Astrocyte of the spinal cord (primary cell): ENCODE data around the gene PPP1R2.
"Not testable (repeated sequence)": the region's sequence is repeated elsewhere in the genome, so short reads cannot be mapped to it uniquely, and the experiment has no call there.

Source experiments
- DNase-seq: peaks from one replicate; pipeline ENCODE4 v3.0.0; 2011; ENCODE audit warnings: low read depth, low spot score
- H3K4me3 ChIP-seq: 2 replicates; pipeline ENCODE4 v1.5.1; 2011; ENCODE audit warnings: low read depth, mild to moderate bottlenecking, low read length, moderate library complexity
- in situ Hi-C: cut with HindIII; loops from 2 replicates; pipeline ENCODE4 v1.10.0; 2017; ENCODE audit warnings: low sequenced_read_pairs
- TF ChIP-seq, protein P1 (sequence below): IDR thresholded peaks from 2 replicates; pipeline ENCODE4 v1.5.1; 2012; ENCODE audit warnings: low read depth, mild to moderate bottlenecking, low read length, inconsistent platforms

The PPP1R2 gene

GRCh38 chr3:195524171-195524896, 18.8 kb downstream of the PPP1R2 start:
- TF ChIP-seq, protein P1, sequence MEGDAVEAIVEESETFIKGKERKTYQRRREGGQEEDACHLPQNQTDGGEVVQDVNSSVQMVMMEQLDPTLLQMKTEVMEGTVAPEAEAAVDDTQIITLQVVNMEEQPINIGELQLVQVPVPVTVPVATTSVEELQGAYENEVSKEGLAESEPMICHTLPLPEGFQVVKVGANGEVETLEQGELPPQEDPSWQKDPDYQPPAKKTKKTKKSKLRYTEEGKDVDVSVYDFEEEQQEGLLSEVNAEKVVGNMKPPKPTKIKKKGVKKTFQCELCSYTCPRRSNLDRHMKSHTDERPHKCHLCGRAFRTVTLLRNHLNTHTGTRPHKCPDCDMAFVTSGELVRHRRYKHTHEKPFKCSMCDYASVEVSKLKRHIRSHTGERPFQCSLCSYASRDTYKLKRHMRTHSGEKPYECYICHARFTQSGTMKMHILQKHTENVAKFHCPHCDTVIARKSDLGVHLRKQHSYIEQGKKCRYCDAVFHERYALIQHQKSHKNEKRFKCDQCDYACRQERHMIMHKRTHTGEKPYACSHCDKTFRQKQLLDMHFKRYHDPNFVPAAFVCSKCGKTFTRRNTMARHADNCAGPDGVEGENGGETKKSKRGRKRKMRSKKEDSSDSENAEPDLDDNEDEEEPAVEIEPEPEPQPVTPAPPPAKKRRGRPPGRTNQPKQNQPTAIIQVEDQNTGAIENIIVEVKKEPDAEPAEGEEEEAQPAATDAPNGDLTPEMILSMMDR = no peak
- in situ Hi-C loops = no loop called here
- no peak overlapping the region for H3K4me3 ChIP-seq
- DNase-seq = no peak

DNA sequence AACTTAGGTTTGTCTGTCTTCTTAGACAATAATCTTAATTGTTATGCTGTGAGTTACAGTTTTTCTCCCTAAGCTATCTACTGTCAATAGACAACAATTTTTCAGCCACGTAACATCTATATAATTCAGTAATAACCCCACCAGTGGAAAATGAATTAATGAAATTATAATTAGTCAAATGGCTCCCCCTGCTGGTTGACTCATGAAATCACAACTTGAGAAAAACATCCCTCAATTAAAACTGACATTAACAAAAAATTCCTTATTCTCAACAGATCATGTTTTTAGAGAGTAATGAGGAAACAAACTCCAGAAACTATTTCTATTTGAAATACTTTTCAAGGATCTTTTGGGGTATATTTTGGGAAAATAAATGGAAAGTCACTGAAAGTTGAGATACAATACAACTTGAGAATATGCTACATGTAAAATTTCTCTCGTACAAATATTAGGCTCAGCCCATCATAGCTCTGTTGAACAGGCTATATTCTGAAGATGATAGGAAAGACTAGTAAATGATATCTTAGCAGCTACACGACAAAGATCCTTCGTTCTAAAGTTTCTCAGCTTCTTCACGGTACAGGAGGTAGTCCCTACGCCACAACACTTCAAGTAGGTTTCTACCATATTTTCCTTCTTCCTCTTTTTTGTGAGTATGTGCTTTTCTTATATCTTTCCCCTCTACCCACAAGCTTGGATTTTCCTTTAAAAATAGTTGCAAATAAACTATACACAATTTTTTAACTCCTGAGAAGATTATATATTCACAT, 20.7 kb downstream of the PPP1R2 start:
- DNase-seq = peak; percentile 30
- H3K4me3 ChIP-seq = no peak overlapping the region
- in situ Hi-C loops = no loop called here
- TF ChIP-seq, protein P1 = peak; percentile 41

DNA sequence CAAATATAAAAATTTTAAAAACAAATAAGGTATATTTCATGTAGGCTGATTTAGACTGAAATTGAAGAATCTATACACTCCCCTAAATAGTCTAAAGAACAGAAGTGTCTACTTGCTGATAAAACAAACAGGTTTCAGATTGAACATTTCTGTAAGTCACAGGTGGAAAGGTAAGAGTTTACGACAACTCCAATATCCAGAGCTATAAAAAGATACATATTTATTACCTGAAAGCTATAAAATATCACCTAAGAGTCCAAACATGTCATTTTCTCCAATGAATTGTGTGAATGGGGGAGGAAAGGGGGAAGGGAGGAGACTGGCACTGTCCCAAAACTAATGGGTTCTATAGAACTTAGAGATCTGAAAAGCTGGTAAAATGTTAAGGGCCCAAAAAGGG, 26.1 kb downstream of the PPP1R2 start:
- TF ChIP-seq, protein P1 = no peak
- in situ Hi-C loops = no loop called here
- no peak overlapping the region for H3K4me3 ChIP-seq
- DNase-seq = no peak

DNA sequence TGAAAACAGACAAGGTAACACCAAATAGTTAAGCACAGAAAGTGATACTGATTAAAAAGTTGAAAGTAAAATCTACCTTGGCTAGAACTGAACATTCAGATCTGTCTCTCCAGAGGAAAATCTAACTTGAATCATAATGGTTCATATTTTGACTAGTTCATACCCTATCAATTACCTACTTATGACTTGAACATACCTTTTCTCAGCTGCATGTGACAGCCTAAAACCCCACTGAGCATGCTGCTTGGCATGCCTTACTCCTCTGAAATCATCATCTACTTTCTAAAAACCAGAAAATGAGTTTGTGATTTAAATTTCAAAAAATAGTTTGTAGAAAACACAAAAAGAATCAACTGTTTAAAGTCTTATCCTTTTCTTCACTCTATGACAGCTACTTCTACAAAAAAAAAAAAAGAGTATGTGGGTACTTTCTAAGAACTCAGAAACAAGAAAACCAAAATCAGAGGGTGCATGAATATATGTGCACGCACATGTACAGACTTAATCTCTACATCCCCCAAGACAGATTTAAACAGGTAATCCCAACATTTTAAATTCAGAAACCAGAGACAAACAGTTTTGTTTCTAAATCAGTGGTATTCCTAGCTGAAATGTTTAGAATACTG, 28.4 kb downstream of the PPP1R2 start:
- H3K4me3 ChIP-seq, in situ Hi-C loops, DNase-seq: not testable (repeated sequence)

GRCh38 chr3:195512798-195513345, 30.3 kb downstream of the PPP1R2 start:
- DNase-seq = no peak
- TF ChIP-seq, protein P1 = no peak
- in situ Hi-C loops = no loop called here
- no peak overlapping the region for H3K4me3 ChIP-seq

DNA sequence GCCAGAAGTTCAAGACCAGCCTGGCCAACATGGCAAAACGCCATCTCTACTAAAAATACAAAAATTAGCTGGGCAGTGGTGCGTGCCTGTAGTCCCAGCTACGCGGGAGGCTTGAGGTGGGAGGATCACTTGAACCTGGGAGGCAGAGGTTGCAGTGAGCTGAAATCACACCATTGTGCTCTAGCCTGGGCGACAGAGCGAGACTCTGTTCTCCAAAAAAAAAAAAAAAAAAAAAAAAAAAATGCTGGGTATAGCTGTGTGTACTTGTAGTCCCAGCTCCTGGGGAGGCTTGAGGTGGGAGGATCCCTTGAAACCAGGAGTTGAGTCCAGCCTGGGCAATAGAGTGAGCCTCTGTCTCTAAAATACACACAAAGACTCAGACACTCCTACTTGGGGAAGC, 32.0 kb downstream of the PPP1R2 start:
- TF ChIP-seq, protein P1 = no peak
- in situ Hi-C loops = no loop called here
- no peak for DNase-seq

More for the DNA sequence above, 32.0 kb downstream of the PPP1R2 start:
- no peak overlapping the region for H3K4me3 ChIP-seq
